Omental fat pad (tissue), 4 donors: ENCODE data around the gene PLSCR3. TPM values are rescaled to one million over a fixed set of nuclear protein-coding genes. Genes with fewer than 3 reads are reported as not detected.

ENCODE experiments used
- ATAC-seq: fragments of 150-250 bp; one replicate; pipeline ENCODE4 v1.9.1; 2016; ENCODE audit warnings: mild to moderate bottlenecking, moderate library complexity; ENCODE audit not compliant: low FRiP score
- DNase-seq: peaks from one replicate; pipeline ENCODE4 v3.0.0-alpha.2; 2019; ENCODE audit warnings: low spot score
- CTCF ChIP-seq, 3 donors: fragments of 450-650 bp; IDR thresholded peaks; one replicate each; pipeline ENCODE4 v1.5.1; 2016 to 2017; ENCODE audit warnings: antibody characterized with exemption in 3 of 3, mild to moderate bottlenecking in 3 of 3, moderate library complexity in 2 of 3
- total RNA-seq, 4 donors: library from RNA; depleted of rRNA; stranded (reverse); fragments of >200 nt; gene quantifications; one replicate each; pipeline ENCODE4 v1.1.0, GENCODE V29; 2016

PLSCR3 gene
- total RNA-seq: 10 to 100 TPM; 11.1 to 16.9 (median 16.6) TPM

GRCh38 chr17:7394452-7395191 is at the start of gene PLSCR3:
TSS of gene PLSCR3 (minus strand) at chr17:7394525. CDS start at chr17:7394110, 415 bp downstream.
- ATAC-seq (peak; percentile 89), DNase-seq (no peak)
- no peak for TF ChIP-seq CTCF (IDR thresholded peaks at IDR 0.05)

- no peak for TF ChIP-seq CTCF (IDR thresholded peaks at IDR 0.05)
- no peak for DNase-seq
- no peak for ATAC-seq
These were observed 49.5 kb upstream of the PLSCR3 start for GRCh38 chr17:7443499-7444485.

GRCh38 chr17:7442142-7442541 is 47.8 kb upstream of the PLSCR3 start:
- DNase-seq (no peak), ATAC-seq (no peak)
- no peak for TF ChIP-seq CTCF (IDR thresholded peaks at IDR 0.05)

- TF ChIP-seq CTCF (IDR thresholded peaks at IDR 0.05): no peak
- DNase-seq (no peak), ATAC-seq (no peak)
These were observed 46.9 kb upstream of the PLSCR3 start for GRCh38 chr17:7441266-7441665.

- no peak for TF ChIP-seq CTCF (IDR thresholded peaks at IDR 0.05)
- no peak for ATAC-seq
- no peak for DNase-seq
These were observed 46.5 kb upstream of the PLSCR3 start for GRCh38 chr17:7440834-7441195.

GRCh38 chr17:7440113-7440833 is 45.9 kb upstream of the PLSCR3 start:
- no peak for ATAC-seq
- peak; percentile 57 for DNase-seq
- no peak for TF ChIP-seq CTCF (IDR thresholded peaks at IDR 0.05)
